OCI-LY1 (cell line): Measurements from ENCODE around the gene ZNF862.

Experiments used
- H2AFZ ChIP-seq: fragments of 200-600 bp; sonication (generic), shearing (Covaris generic); 2 replicates; pipeline ENCODE4 v1.6.0; 2014; ENCODE audit warnings: antibody characterized with exemption, mild to moderate bottlenecking, low read length
- H3F3A ChIP-seq: fragments of 200-600 bp; sonication (generic), shearing (Covaris generic); 2 replicates; pipeline ENCODE4 v1.6.0; 2014; ENCODE audit warnings: mild to moderate bottlenecking, antibody characterized with exemption, low read length, moderate library complexity; ENCODE audit not compliant: insufficient read depth
- H3K27ac ChIP-seq: fragments of 200-600 bp; sonication (generic); 2 replicates; pipeline ENCODE4 v1.5.1; 2014; ENCODE audit warnings: low read length, mixed run types, mild to moderate bottlenecking, low read depth; ENCODE audit not compliant: poor library complexity, severe bottlenecking
- H3K27me3 ChIP-seq: fragments of 200-600 bp; sonication (generic); 2 replicates; pipeline ENCODE4 v1.6.0; 2014; ENCODE audit warnings: antibody characterized with exemption, mild to moderate bottlenecking, low read length, moderate library complexity; ENCODE audit not compliant: insufficient read depth
- H3K36me3 ChIP-seq: fragments of 200-600 bp; sonication (generic); 2 replicates; pipeline ENCODE4 v1.6.1; 2014; ENCODE audit warnings: mild to moderate bottlenecking, antibody characterized with exemption, low read length, moderate library complexity, mixed read lengths; ENCODE audit not compliant: insufficient read depth
- H3K4me1 ChIP-seq: fragments of 200-600 bp; sonication (generic); 2 replicates; pipeline ENCODE4 v1.5.1; 2014; ENCODE audit warnings: mild to moderate bottlenecking, low read length, moderate library complexity; ENCODE audit not compliant: insufficient read depth, severe bottlenecking
- H3K4me2 ChIP-seq: fragments of 200-600 bp; sonication (generic), shearing (Covaris generic); 2 replicates; pipeline ENCODE4 v1.6.1; 2014; ENCODE audit warnings: low read length
- H3K4me3 ChIP-seq: fragments of 200-600 bp; sonication (generic); 2 replicates; pipeline ENCODE4 v1.5.1; 2014; ENCODE audit warnings: low read length, low read depth, mild to moderate bottlenecking, mixed read lengths; ENCODE audit not compliant: poor library complexity, severe bottlenecking
- H3K79me2 ChIP-seq: fragments of 200-600 bp; shearing (Covaris generic); 2 replicates; pipeline ENCODE4 v1.6.1; 2016; ENCODE audit warnings: mixed run types, low read length, mixed read lengths; ENCODE audit not compliant: insufficient read depth
- H3K9ac ChIP-seq: fragments of 200-600 bp; sonication (generic), shearing (Covaris generic); 2 replicates; pipeline ENCODE4 v1.6.1; 2014; ENCODE audit warnings: mild to moderate bottlenecking, low read length, mixed read lengths
- H3K9me2 ChIP-seq: fragments of 200-600 bp; sonication (generic), shearing (Covaris generic); 2 replicates; pipeline ENCODE4 v1.6.1; 2014; ENCODE audit warnings: low read depth, mild to moderate bottlenecking, low read length, mixed read lengths
- H3K9me3 ChIP-seq: fragments of 200-600 bp; shearing (Covaris generic); 2 replicates; pipeline ENCODE4 v1.6.1; 2014; ENCODE audit warnings: low read length, mixed read lengths
- H4K20me1 ChIP-seq: fragments of 200-600 bp; sonication (generic), shearing (Covaris generic); 2 replicates; pipeline ENCODE4 v1.6.0; 2016; ENCODE audit warnings: mild to moderate bottlenecking, low read length; ENCODE audit not compliant: insufficient read depth
- CTCF ChIP-seq: fragments of 200-600 bp; sonication (generic), shearing (Covaris generic); IDR thresholded peaks from 2 replicates; pipeline ENCODE4 v1.5.1; 2017; ENCODE audit warnings: mild to moderate bottlenecking, antibody characterized with exemption, low read length, moderate library complexity, mixed read lengths
- EZH2 ChIP-seq: fragments of 200-600 bp; sonication (generic), shearing (Covaris generic); IDR thresholded peaks from 2 replicates; pipeline ENCODE4 v1.8.0; 2017; ENCODE audit warnings: borderline replicate concordance, mixed run types, mild to moderate bottlenecking, antibody characterized with exemption, low read length, moderate library complexity, mixed read lengths

Gene ZNF862

GRCh38 chr7:149830997-149831740 lies 7.0 kb upstream of the ZNF862 start:
- H3K4me3 ChIP-seq: no peak overlapping the region
- no peaks in the 10 kb centered on the region for H3F3A ChIP-seq
- no peaks in the 10 kb centered on the region for H3K36me3 ChIP-seq
- H4K20me1 ChIP-seq: no peaks in the 10 kb centered on the region
- H3K9ac ChIP-seq: no peak overlapping the region
- no peak overlapping the region for H2AFZ ChIP-seq
- no peaks in the 10 kb centered on the region for H3K79me2 ChIP-seq
- TF ChIP-seq CTCF: no peak
- TF ChIP-seq EZH2: no peak
- no peaks in the 10 kb centered on the region for H3K9me2 ChIP-seq
- H3K27me3 ChIP-seq: peaks cover 16% of the 10 kb centered on the region; the same call in 1 of the 2 replicates
- H3K4me1 ChIP-seq: no peaks in the 10 kb centered on the region
- no peak overlapping the region for H3K27ac ChIP-seq
- H3K4me2 ChIP-seq: no peak overlapping the region
- H3K9me3 ChIP-seq: no peaks in the 10 kb centered on the region

GRCh38 chr7:149831741-149832219 lies 6.4 kb upstream of the ZNF862 start:
- Histone ChIP-seq H3K9me2 (no peaks in the 10 kb centered on the region), H2AFZ (no peak overlapping the region), H3F3A (no peaks in the 10 kb centered on the region), H3K36me3 (no peaks in the 10 kb centered on the region), H3K4me1 (no peaks in the 10 kb centered on the region), H3K9ac (no peak overlapping the region), H3K79me2 (no peaks in the 10 kb centered on the region), H3K27me3 (peaks cover 13% of the 10 kb centered on the region; the same call in 1 of the 2 replicates), H3K4me2 (no peak overlapping the region), H3K9me3 (no peaks in the 10 kb centered on the region), H4K20me1 (no peaks in the 10 kb centered on the region), H3K4me3 (no peak overlapping the region), H3K27ac (no peak overlapping the region)
- no peak for TF ChIP-seq CTCF
- no peak for TF ChIP-seq EZH2

GRCh38 chr7:149832332-149833041 lies 5.7 kb upstream of the ZNF862 start:
- no peaks in the 10 kb centered on the region for H3K79me2 ChIP-seq
- no peaks in the 10 kb centered on the region for H3K36me3 ChIP-seq
- no peaks in the 10 kb centered on the region for H3K9me3 ChIP-seq
- no peaks in the 10 kb centered on the region for H3K4me1 ChIP-seq
- H2AFZ ChIP-seq: no peak overlapping the region
- no peaks in the 10 kb centered on the region for H3K9me2 ChIP-seq
- no peak overlapping the region for H3K9ac ChIP-seq
- no peak overlapping the region for H3K27ac ChIP-seq
- TF ChIP-seq EZH2 (no peak), CTCF (no peak)
- no peak overlapping the region for H3K4me2 ChIP-seq
- H4K20me1 ChIP-seq: no peaks in the 10 kb centered on the region
- no peaks in the 10 kb centered on the region for H3F3A ChIP-seq
- H3K4me3 ChIP-seq: no peak overlapping the region
- peaks cover 13% of the 10 kb centered on the region; the same call in 1 of the 2 replicates for H3K27me3 ChIP-seq
